Stimulated activated CD4-positive, alpha-beta T cell treated with anti-CD3 and anti-CD28 coated beads, Interleukin-1b, Interleukin-23, amount 100 ng/mL, for 4 hours (primary cell): ENCODE results near the gene SNPH.
"Not testable (repeated sequence)": the region's sequence is repeated elsewhere in the genome, so short reads cannot be mapped to it uniquely, and the experiment has no call there.

ENCODE experiments used
- DNase-seq, 2 donors: peaks; one replicate each; pipeline ENCODE4 v3.0.0-alpha.2; 2020; ENCODE audit warnings: low read depth in 2 of 2

SNPH gene

DNA sequence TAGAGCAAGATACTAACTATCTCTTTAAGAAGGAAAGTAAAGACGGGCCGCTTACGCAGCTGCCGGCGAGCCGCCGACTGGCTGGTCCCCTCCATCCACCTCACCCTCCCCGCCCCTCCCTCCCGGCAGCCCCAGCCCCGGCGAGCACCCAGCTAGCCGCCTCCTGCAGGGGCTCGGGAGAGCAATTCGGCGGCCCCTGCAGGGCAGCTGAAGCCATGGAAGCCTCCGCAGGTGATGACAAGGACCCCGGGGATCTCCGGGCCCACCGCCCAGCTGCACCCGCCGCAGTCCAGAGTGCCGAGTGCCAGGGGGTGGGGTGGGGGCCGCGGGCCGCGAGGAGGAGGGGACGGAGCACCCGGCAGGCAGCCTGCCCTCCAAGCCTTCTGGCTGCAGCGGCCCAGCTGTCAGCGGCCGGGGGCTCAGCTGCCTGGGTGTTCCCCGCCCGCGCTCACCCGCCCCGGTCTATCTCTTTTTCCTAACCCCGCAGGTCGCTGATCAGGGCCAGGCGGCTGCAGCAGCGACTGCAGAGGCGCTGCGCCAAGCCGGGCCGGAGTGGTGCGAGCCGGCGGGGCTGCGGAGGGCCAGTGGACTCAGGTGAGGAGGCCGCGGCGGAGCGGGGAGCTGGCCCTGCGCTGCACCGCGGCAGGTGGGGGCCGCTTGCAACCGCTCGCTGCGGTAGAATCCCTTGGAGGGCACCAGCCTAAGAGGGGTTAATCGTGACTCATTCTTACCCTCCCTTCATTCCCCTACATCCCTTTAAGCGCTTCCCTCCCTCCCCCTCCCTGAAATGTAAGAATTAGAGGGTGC, at the start of gene SNPH:
TSS of gene SNPH (plus strand) at position 128 of the 807 bp plus-strand sequence. CDS start 29,946 bp downstream, outside the sequence.
- peak; percentile 44 to 63 for DNase-seq

DNA sequence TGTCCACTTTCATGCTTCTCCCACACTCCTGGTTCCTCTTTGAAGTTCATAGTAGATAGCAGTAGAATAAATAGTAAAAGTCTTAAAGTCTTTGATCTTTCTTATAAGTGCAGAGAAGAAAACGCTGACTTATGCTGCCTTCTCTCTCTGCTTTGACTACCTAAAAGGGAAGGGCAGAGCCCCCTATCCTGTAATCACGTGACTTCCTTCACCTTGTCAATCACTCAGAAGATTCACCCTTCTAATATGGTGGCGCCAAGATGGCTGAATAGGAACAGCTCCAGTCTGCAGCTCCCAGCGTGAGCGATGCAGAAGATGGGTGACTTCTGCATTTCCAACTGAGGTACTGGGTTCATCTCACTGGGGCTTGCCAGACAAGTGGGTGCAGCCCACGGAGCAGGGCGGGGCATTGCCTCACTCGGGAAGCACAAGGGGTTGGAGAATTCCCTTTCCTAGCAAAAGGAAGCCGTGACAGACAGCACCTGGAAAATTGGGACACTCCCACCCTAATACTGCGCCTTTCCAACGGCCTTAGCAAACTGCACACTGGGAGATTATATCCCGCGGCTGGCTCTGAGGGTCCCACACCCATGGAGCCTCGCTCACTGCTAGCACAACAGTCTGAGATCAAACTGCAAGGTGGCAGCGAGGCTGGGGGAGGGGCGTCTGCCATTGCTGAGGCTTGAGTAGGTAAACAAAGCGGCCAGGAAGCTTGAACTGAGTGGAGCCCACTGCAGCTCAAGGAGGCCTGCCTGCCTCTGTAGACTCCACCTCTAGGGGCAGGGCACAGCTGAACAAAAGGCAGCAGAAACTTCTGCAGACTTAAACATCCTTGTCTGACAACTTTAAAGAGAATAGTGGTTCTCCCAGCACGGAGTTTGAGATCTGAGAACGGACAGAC, 49.3 kb upstream of the SNPH start:
- not testable (repeated sequence) for DNase-seq

DNA sequence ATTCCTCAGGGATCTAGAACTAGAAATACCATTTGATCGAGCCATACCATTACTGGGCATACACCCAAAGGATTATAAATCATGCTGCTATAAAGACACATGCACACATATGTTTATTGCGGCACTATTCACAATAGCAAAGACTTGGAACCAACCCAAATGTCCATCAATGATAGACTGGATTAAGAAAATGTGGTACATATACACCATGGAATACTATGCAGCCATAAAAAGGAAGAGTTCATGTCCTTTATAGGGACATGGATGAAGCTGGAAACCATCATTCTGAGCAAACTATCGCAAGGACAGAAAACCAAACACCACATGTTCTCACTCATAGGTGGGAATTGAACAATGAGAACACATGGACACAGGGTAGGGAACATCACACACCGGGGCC, 43.3 kb upstream of the SNPH start:
- not testable (repeated sequence) for DNase-seq

DNA sequence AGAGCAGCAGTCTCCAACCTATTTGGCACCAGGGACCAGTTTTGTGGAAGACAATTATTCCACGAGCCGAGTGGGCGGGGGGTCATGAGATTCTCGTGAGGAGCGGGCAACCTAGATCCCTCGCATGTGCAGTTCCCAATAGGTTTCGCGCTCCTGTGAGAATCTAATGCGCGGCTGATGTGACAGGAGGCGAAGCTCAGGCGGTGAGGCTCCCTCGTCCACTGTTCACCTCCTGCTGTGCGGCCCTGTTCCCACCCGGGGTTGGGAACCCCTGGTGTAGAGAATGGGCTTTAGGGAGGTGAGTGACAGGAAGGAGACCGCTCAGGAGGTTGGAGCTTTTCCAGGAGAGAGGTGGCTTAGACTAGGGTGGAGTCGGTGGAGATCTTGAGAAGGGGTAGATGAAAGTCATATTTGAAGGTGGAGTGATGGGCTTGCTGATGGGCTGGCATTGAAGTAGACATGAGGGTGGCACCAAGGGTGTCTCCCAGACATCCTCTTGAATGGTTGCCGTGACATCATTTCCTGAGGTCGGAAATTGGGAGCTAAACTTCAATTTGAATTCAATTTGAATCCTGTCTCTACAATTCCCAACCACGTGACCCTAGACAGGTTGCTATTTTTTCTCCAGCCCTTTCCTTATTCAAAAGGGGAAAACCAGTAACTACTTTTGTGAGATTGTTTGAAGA, 41.7 kb upstream of the SNPH start:
- DNase-seq, result no peak

- DNase-seq, result no peak
These were observed 40.8 kb upstream of the SNPH start for GRCh38 chr20:1225263-1225782.

DNA sequence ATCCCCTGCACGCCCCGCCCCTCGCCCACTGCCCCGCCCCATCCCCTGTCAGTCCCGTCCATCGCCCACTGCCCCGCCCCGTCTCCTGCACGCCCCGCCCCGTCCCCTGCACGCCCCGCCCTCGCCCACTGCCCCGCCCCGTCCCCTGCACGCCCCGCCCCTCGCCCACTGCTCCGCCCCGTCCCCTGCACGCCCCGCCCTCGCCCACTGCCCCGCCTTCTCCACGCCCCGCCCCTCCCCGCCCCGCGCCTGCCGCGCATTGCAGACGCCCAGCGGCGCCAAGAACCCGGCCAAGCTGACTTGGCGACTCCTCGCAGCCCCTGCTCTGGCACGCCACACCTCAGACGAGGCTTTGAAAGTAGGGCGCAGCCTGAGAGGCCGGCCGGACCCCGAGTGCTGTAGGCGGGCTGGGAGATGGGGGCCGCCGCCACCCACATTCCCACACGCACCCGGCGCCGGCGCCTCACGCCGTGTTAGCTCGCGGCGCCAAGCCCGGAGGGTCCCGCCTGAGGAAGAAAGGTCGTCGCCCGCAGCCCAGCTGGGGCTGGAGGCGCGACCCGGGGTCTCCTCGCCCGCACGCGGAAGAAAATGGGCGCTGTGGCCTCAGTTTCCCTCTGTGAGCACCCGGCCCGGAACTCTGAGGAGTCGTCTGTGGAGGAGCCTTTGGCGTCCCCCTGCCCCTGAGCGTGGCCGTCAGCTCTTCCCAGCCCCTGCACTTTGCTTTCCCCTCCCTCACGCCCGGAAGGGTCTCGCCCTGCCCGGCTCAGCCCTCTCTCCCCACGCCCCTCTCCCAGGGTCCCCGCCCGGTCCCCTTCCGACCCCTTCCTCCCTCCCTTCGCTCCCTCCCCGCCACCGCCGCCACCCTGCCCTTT, 40.1 kb upstream of the SNPH start, which contains the start of gene RAD21L1:
TSS of gene RAD21L1 (plus strand) at position 262 of the 872 bp plus-strand sequence. CDS start 2,410 bp downstream, outside the sequence.
- DNase-seq, result peak; percentile 78 to 88

DNA sequence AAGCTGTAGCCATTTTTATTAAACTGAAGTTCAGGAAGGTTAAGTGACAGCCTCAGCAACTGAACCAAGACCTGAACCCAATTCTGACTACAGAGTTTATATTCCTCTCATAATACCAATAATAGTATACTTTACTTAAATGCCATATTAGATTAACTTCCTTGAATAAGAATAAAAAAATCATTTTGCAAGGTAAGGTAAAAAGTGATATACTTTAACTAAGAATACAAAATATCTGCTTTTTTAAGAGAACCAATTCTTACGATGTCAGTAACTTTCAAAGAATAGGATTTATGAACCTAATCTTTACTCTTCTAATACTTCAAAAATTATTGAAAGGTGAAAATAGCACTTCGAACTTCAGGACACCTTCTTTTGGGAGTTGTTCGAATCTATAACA, 36.6 kb upstream of the SNPH start:
- no peak for DNase-seq

GRCh38 chr20:1232286-1233111, 33.6 kb upstream of the SNPH start:
- DNase-seq, result no peak

DNA sequence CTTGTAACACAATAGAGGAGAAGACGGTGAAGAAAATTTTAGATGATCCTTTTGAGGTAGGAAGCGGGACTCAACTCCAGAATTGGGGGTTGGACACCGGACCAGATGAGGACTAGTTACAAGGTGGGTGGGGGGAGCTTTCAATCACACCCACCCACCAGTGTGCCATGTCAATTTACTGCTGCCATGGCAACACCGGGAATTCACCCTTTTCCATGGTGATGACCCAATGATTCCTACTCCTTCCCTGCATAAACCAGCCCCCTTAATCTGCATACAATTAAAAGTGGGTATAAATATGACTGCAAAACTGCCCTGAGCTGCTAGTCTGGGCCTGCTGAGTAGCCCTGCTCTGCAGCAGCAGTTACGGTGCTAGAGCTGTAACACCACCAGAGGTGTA, 25.5 kb upstream of the SNPH start:
- DNase-seq, result no peak

DNA sequence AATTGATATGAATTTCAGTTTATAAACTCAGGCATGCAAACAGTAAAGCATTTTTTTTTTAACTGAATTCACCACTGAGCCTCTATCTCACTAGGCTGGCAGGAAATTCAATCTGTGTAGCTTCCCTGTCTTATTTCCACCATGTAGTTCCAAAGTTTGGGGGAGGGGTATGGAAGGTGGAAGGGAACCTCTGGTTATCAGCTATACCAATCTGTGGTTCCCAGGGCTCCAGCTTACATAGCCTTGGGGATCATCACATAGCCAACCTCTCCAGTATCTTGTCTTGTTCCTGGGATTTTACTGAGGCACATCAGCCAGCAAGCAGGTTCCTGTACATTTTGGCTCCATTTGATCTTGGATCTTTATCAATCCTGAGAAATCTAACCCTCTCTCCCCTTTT, 24.6 kb upstream of the SNPH start:
- no peak for DNase-seq

- no peak for DNase-seq
These were observed 24.0 kb upstream of the SNPH start for GRCh38 chr20:1242099-1242498.

- no peak for DNase-seq
These were observed 23.6 kb upstream of the SNPH start for GRCh38 chr20:1242530-1242929.

DNA sequence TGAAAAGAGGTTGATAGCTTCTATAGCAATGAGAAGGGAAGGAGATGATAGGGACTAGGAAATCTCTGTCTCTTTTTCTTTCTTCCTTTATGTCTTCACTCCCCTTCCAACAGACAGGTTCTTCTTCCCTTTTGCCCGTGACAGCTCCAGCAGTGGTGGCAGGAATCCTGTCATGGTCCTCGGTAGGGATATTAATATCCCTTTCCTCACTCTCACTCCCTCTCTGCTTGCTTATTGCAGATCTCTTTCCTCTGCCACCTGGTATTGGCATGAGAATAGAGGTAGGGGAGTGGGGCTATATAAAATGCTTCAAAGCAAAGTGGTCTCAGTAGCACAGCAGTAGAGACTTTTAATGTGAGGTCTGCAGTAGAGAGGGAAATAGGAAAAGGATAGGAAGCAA, 20.5 kb upstream of the SNPH start:
- DNase-seq, result no peak

DNA sequence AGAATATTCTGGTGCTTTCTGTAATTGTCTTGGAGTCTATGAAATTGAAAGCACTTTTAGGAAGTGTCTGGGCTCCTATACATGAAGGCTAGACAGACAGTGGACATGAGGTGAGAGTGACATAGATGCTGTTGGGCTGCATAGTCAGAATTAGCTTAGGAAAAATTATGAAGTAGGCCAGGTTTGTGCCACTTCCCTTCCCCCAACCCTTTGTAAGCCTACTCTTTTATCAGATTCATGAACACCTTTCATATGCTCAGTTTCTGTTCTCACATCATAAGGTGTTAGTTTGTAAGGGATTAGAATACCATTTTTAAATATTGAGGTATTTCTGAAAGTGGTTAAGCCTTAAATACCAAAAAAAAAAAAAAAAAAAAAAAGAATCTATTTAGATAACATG, 18.4 kb upstream of the SNPH start:
- no peak for DNase-seq

- DNase-seq, result not testable (repeated sequence)
These were observed 15.8 kb upstream of the SNPH start for GRCh38 chr20:1250282-1250681.

DNA sequence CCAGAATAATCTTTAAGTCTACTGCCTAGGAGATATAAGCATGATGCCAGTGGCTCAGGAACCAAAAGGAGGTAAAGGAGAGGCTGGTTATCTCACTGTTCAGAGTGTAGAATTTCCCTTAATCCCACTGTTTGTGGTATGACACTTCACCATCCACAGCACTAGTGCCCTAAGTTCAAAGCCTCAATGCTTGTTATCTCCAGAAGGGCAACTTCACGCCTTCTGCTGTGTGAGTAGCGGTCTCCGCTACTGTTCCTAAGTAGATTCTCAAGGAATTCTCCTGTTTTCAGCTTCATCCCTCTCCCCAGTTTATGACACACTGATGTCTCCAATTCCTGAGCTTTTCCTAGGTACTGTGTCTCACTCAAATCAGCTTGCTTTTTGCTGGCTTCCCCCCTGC, 13.7 kb upstream of the SNPH start:
- no peak for DNase-seq

DNA sequence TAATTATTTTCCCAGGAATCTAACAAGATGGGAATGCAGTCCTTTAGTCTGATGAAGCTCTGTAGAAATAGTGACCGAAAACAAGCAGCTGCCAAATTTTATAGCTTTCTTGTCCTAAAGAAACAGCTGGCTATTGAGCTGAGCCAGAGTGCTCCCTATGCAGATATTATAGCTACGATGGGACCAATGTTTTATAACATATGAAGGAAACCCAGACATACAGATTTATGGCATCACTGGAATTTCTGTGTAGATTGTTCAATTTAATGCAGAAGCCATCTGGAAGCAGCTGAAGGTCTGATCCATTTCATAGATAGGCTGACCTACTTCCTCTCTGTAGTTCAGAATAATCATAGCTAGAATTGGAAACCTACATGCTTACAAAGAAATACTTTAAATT, 11.8 kb upstream of the SNPH start:
- DNase-seq, result no peak

DNA sequence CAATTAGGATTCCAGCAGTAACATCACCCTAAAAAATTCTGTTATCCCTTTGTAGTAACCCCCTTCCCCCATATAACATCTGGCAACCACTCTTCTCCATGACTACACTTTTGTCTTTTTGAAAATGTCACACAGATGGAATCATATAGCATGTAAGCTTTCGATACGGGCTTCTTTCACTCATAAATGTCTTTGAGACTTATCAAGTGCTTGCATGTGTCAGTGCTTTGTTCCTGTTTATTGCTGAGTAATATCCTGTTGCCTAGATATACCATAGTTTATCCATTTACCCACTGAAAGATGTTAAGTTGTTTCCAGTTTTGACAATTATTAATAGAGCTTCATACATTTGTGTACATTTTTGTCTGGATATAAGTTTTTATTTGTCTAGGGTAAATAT, 10.4 kb upstream of the SNPH start:
- no peak for DNase-seq

DNA sequence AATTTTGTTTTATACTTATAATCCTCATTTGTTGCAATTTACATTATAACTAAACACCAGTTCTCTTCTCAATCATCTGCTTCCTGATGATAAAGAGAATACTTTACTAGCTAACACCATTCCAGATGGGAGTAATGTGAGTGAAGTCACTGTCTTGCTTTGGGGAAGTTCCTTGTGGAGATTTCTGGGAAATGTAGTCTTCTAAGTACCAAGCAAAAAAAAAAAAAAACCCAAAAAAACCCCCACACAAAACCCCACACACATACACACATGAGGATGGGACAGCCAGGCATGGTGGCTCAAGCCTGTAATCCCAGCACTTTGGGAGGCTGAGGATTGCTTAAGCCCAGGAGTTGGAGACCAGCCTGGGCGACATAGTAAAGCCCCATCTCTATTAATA, 2.2 kb upstream of the SNPH start:
- DNase-seq, result no peak

DNA sequence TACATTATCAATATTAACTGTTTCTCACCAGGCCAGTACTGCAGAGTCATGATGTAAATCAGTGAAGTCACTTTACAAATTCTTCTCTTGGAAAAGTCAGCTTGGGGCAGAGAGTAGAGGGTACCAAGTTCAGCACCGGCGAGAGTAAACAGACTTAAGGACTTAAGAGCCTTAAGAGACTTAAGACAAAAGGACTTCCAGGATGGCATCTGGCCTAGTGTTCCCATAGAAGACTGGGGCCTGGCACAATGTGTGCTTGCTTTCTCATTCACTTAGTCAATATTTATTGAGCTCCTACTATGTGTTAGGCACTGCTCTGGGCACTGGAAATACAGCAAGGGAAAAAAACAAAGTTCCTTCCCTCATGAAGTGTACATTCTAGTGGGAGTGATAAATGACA, 1.4 kb upstream of the SNPH start:
- no peak for DNase-seq
